ENCODE measurements around the gene COL11A2. TPM values are rescaled to one million over a fixed set of nuclear protein-coding genes. Genes with fewer than 3 reads are reported as not detected.
A peak's percentile ranks its signal among the peaks of the same experiment; 100 is the strongest.

The COL11A2 gene
- total RNA-seq, 1 experiment from 2014 or later: 2.3 TPM

- Mint-ChIP-seq H3K36me3 (ENCODE audit: insufficient read depth in 1 of 3, low read depth in 3 of 3) (peaks cover 11 to 13% (median 12%) of the 10 kb centered on the region in 3 experiments), H3K27ac (peak overlapping the region; percentile 97 to 100 (median 98)), H3K9me3 (peaks cover 0 to 6% of the 10 kb centered on the region in 2 experiments; a peak in 4 of 5 replicates), H3K4me1 (peaks cover 70 to 75% of the 10 kb centered on the region in 2 experiments), H3K27me3 (ENCODE audit: low read depth) (peaks cover 3% of the 10 kb centered on the region), H3K4me3 (peak overlapping the region; percentile 92 to 94)
- Histone ChIP-seq H3T11ph (ENCODE audit: low read length) (no peak overlapping the region), H3K23me2 (ENCODE audit: insufficient read length, low read depth, low read length, poor library complexity, severe bottlenecking) (peaks cover 16% of the 10 kb centered on the region), H2BK15ac (ENCODE audit: low read depth, low read length) (no peak overlapping the region), H4K8ac (replicated peaks; ENCODE audit: insufficient read length, low read depth, low read length) (no peak overlapping the region), H3K79me1 (ENCODE audit: insufficient read depth, low read depth, low read length, poor library complexity, severe bottlenecking) (no peaks in the 10 kb centered on the region), H3K23ac (ENCODE audit: insufficient read length, low read depth, low read length) (no peak overlapping the region), H3K27ac (ENCODE audit: insufficient read length, low read depth, low read length) (peak overlapping the region; percentile 77), H2AK5ac (ENCODE audit: insufficient read length, low read length) (no peak overlapping the region), H4K91ac (ENCODE audit: insufficient read length, low read depth, low read length) (no peak overlapping the region), H3K79me2 (ENCODE audit: insufficient read depth, low read length) (peaks cover 19% of the 10 kb centered on the region; the same call in 1 of the 2 replicates), H3K4ac (ENCODE audit: low read depth, low read length) (no peak overlapping the region; the same call in 1 of the 2 replicates), H2BK5ac (ENCODE audit: insufficient read length, low read length) (no peak overlapping the region), H3K9me3 (ENCODE audit: control insufficient read depth, low read depth, low read length) (peaks cover 1% of the 10 kb centered on the region), H3K9ac (ENCODE audit: extremely low read depth, insufficient read length, low read length) (peak overlapping the region; percentile 69), H3K56ac (ENCODE audit: insufficient read length, low read depth, low read length) (no peak overlapping the region), H3K4me1 (ENCODE audit: insufficient read depth, low read length) (peaks cover 9% of the 10 kb centered on the region; the same call in 1 of the 2 replicates), H4K5ac (ENCODE audit: insufficient read length, low read depth, low read length) (no peak overlapping the region), H2AFZ (ENCODE audit: low read length) (no peak overlapping the region), H2BK20ac (ENCODE audit: low read depth, low read length, poor library complexity, severe bottlenecking) (no peak overlapping the region), H3K27me3 (ENCODE audit: insufficient read depth, low read length) (no peaks in the 10 kb centered on the region), H3K14ac (ENCODE audit: insufficient read depth, low read length) (peak overlapping the region; percentile 73; the same call in 1 of the 2 replicates), H2BK120ac (ENCODE audit: low read depth, low read length, poor library complexity, severe bottlenecking) (peak overlapping the region; percentile 26), H2BK12ac (ENCODE audit: insufficient read length, low read depth, low read length) (peak overlapping the region; percentile 22), H4K20me1 (ENCODE audit: control insufficient read depth, insufficient read depth, insufficient read length) (no peaks in the 10 kb centered on the region), H3K4me2 (ENCODE audit: insufficient read depth, insufficient read length, low read length) (peak overlapping the region; percentile 73), H3K18ac (ENCODE audit: insufficient read length, low read depth, low read length) (peak overlapping the region; percentile 22)
- TF ChIP-seq CTCF (conservative IDR thresholded peaks at IDR 0.05): no peak
- peak; percentile 60 for DNase-seq
- no CpG with 5 or more reads among the region's 9 CpGs for WGBS (ENCODE audit: extremely low coverage, insufficient read length, low lambda C conversion rate)
These were observed 74.4 kb downstream of the COL11A2 start for GRCh38 chr6:33117811-33118277.
